Endothelial cell of umbilical vein (primary cell): ENCODE measurements around the gene CBLN1. TPM values are rescaled to one million over a fixed set of nuclear protein-coding genes. Genes with fewer than 3 reads are reported as not detected.

Source experiments
- BruUV-seq: library from RNA; stranded (reverse); fragments of 400-500 nt; replicated peaks from 2 replicates; lab custom pipeline; 2021; lab: Mats Ljungman, UMichigan
- CTCF ChIA-PET: fragments of 300-600, 350-600 bp; sonication (Branson Sonifier 250); formaldehyde crosslinking; loops from one replicate; lab custom pipeline; 2021; ENCODE audit warnings: antibody characterized with exemption, inconsistent platforms; lab: Charles Lee
- POLR2A ChIA-PET: fragments of 300-600, 350-600 bp; sonication (Branson Sonifier 250); formaldehyde crosslinking; loops from one replicate; lab custom pipeline; 2021; ENCODE audit warnings: antibody characterized with exemption, inconsistent platforms; lab: Charles Lee
- DNase-seq: peaks from one replicate; pipeline ENCODE4 v3.0.0-alpha.2; 2011; ENCODE audit warnings: low read depth, low spot score
- FAIRE-seq: peaks from 2 replicates; lab custom pipeline; 2011; peaks lifted over from hg19 to GRCh38; lab: Jason Lieb, UNC
- H2AFZ ChIP-seq: 2 replicates; pipeline ENCODE4 v1.6.0; 2012; ENCODE audit warnings: low read depth, low read length, control low read depth, inconsistent platforms
- H3K27ac ChIP-seq: 2 replicates; pipeline ENCODE4 v1.5.1; 2011; ENCODE audit warnings: low read depth, mild to moderate bottlenecking, control low read depth, low read length, moderate library complexity; ENCODE audit not compliant: insufficient read depth
- H3K27me3 ChIP-seq, 2 experiments: 2 replicates each; pipeline versions ENCODE4 v1.6.0 to v1.6.1; 2011; ENCODE audit warnings: low read length in 2 of 2, mixed read lengths in 1 of 2; ENCODE audit not compliant: control insufficient read depth in 2 of 2, insufficient read depth in 2 of 2
- H3K36me3 ChIP-seq, 2 experiments: 2 replicates in 1 of 2; 3 replicates in 1 of 2; pipeline ENCODE4 v1.5.1; 2011; ENCODE audit warnings: low read length in 2 of 2, mild to moderate bottlenecking in 1 of 2, moderate library complexity in 1 of 2; ENCODE audit not compliant: control insufficient read depth in 2 of 2, insufficient read depth in 2 of 2; ENCODE audit errors: extremely low read depth in 1 of 2
- H3K4me1 ChIP-seq: 3 replicates; pipeline ENCODE4 v1.5.1; 2011; ENCODE audit warnings: mild to moderate bottlenecking, low read length; ENCODE audit not compliant: control insufficient read depth, insufficient read depth; ENCODE audit errors: extremely low read depth
- H3K4me2 ChIP-seq: 2 replicates; pipeline ENCODE4 v1.6.1; 2011; ENCODE audit warnings: low read length, control low read depth, mixed read lengths; ENCODE audit not compliant: insufficient read depth
- H3K4me3 ChIP-seq, 3 experiments: fragments of 200-600 bp in 1 of 3; sonication (generic), shearing (Covaris generic) in 1 of 3; replicated peaks in 1 of 3; 2 replicates each; pipeline ENCODE4 v1.5.1; 2011 to 2016; ENCODE audit warnings: control low read depth in 3 of 3, low read length in 3 of 3, mild to moderate bottlenecking in 2 of 3, inconsistent platforms in 1 of 3, low read depth in 1 of 3, moderate library complexity in 1 of 3; ENCODE audit not compliant: insufficient read depth in 1 of 3
- H3K79me2 ChIP-seq: 2 replicates; pipeline ENCODE4 v1.6.0; 2012; ENCODE audit warnings: low read length, inconsistent platforms; ENCODE audit not compliant: control insufficient read depth, insufficient read depth
- H3K9ac ChIP-seq: replicated peaks from 2 replicates; pipeline ENCODE3; 2011; ENCODE audit warnings: low read length, control low read depth; ENCODE audit not compliant: insufficient read depth; ENCODE audit errors: extremely low read depth
- H3K9me1 ChIP-seq: replicated peaks from 3 replicates; pipeline ENCODE4 v1.6.0; 2011; ENCODE audit warnings: mild to moderate bottlenecking, low read length; ENCODE audit not compliant: control insufficient read depth, insufficient read depth; ENCODE audit errors: extremely low read depth
- H3K9me3 ChIP-seq: replicated peaks from 2 replicates; pipeline ENCODE4 v1.5.1; 2012; ENCODE audit warnings: low read length, inconsistent platforms; ENCODE audit not compliant: control insufficient read depth, insufficient read depth
- H4K20me1 ChIP-seq: replicated peaks from 2 replicates; pipeline ENCODE3; 2011; ENCODE audit warnings: mild to moderate bottlenecking, low read length; ENCODE audit not compliant: control insufficient read depth, insufficient read depth; ENCODE audit errors: extremely low read depth
- CTCF ChIP-seq, 2 donors: IDR thresholded peaks; 1 replicate in 1 of 2; 2 replicates in 1 of 2; pipeline ENCODE4 v1.5.1; 2011; ENCODE audit warnings: low read length in 2 of 2, mild to moderate bottlenecking in 2 of 2, moderate library complexity in 2 of 2, control low read depth in 1 of 2, inconsistent platforms in 1 of 2, low read depth in 1 of 2; ENCODE audit not compliant: insufficient read depth in 1 of 2; ENCODE audit errors: extremely low read depth in 1 of 2
- EZH2 ChIP-seq: IDR thresholded peaks from 2 replicates; pipeline ENCODE4 v1.6.1; 2012; ENCODE audit warnings: borderline replicate concordance, low read depth, mild to moderate bottlenecking, moderate library complexity, low read length, inconsistent platforms; ENCODE audit not compliant: severe bottlenecking
- FOS ChIP-seq: IDR thresholded peaks from 2 replicates; pipeline ENCODE4 v1.6.1; 2011; ENCODE audit warnings: mild to moderate bottlenecking, low read length, moderate library complexity, borderline replicate concordance; ENCODE audit not compliant: insufficient read depth
- GATA2 ChIP-seq: IDR thresholded peaks from 2 replicates; pipeline ENCODE4 v1.7.0; 2011; ENCODE audit warnings: low read depth, mild to moderate bottlenecking, moderate library complexity, mixed read lengths, low read length; ENCODE audit not compliant: insufficient read length, insufficient read depth
- JUN ChIP-seq: IDR thresholded peaks from 2 replicates; pipeline ENCODE4 v1.6.1; 2011; ENCODE audit warnings: borderline replicate concordance, low read depth; ENCODE audit not compliant: insufficient read length, insufficient read depth
- MAX ChIP-seq: IDR thresholded peaks from 2 replicates; pipeline ENCODE4 v1.6.1; 2011; ENCODE audit not compliant: insufficient read depth, insufficient read length
- MYC ChIP-seq: IDR thresholded peaks from one replicate; pipeline ENCODE4 v1.6.1; 2011; ENCODE audit warnings: mild to moderate bottlenecking, low read depth, low read length
- POLR2A ChIP-seq: IDR thresholded peaks from 2 replicates; pipeline ENCODE4 v1.6.1; 2012; ENCODE audit warnings: low read depth, mild to moderate bottlenecking, control low read depth, low read length
- POLR2AphosphoS5 ChIP-seq: IDR thresholded peaks from 2 replicates; pipeline ENCODE4 v1.6.1; 2012; ENCODE audit warnings: low read depth, mild to moderate bottlenecking, control low read depth, low read length, moderate library complexity; ENCODE audit not compliant: insufficient read depth
- dilution Hi-C: fragments of 300-500 bp; cut with MboI; formaldehyde crosslinking; loops from one replicate; pipeline ENCODE4 v1.15.0; 2019; ENCODE audit warnings: low sequenced_read_pairs; ENCODE audit not compliant: extremely low pct_ligation_motif_present
- intact Hi-C: fragments of 100-400 bp; cut with micrococcal nuclease; formaldehyde crosslinking; loops from one replicate; pipeline ENCODE4 v1.10.0; 2022
- polyA plus RNA-seq, 4 experiments: library from polyadenylated mRNA; depleted of rRNA in 3 of 4; stranded (reverse) in 3 of 4; unstranded in 1 of 4; fragments of >200 nt; gene quantifications; 2 replicates each; pipeline versions ENCODE4 v1.2.1 to v1.2.3, GENCODE V29; 2011 to 2012; ENCODE audit warnings: missing spikeins in 1 of 4
- total RNA-seq: library from RNA; stranded (reverse); gene quantifications from 2 replicates; pipeline ENCODE4 v1.2.3, GENCODE V29; 2021

CBLN1 gene
- total and polyA plus RNA-seq, 2 donors (not counting 3 experiments of a cell fraction or from before 2014, with no cell fraction given) = not detected

- Histone ChIP-seq H3K9ac (no peak overlapping the region), H3K36me3 (no peaks in the 10 kb centered on the region), H3K79me2 (no peaks in the 10 kb centered on the region), H3K27ac (no peak overlapping the region), H3K27me3 (peaks cover 2% of the 10 kb centered on the region in 2 experiments), H3K9me1 (no peaks in the 10 kb centered on the region), H3K9me3 (no peaks in the 10 kb centered on the region), H3K4me3 (no peak overlapping the region), H3K4me2 (no peak overlapping the region), H3K4me1 (no peaks in the 10 kb centered on the region), H4K20me1 (no peaks in the 10 kb centered on the region), H2AFZ (no peak overlapping the region)
- ChIA-PET POLR2A (no interaction called here), CTCF (no interaction called here)
- no TSS peak for BruUV-seq
- TF ChIP-seq FOS (no peak), MYC (no peak), JUN (no peak), GATA2 (no peak), CTCF (IDR thresholded peaks at IDR 0.05; ENCODE audit: extremely low read depth in 1 of 2, insufficient read depth in 1 of 2, low read depth in 1 of 2, low read length in 2 of 2) (no peak), EZH2 (no peak), MAX (no peak), POLR2A (no peak), POLR2AphosphoS5 (no peak)
- dilution Hi-C loops (no loop called here), intact Hi-C loops (no loop called here)
- FAIRE-seq (no peak), DNase-seq (no peak)
Measured at GRCh38 chr16:49269201-49269600, 12.4 kb downstream of the CBLN1 start.
